Measurements from ENCODE around the gene MME.

Gene MME

DNA sequence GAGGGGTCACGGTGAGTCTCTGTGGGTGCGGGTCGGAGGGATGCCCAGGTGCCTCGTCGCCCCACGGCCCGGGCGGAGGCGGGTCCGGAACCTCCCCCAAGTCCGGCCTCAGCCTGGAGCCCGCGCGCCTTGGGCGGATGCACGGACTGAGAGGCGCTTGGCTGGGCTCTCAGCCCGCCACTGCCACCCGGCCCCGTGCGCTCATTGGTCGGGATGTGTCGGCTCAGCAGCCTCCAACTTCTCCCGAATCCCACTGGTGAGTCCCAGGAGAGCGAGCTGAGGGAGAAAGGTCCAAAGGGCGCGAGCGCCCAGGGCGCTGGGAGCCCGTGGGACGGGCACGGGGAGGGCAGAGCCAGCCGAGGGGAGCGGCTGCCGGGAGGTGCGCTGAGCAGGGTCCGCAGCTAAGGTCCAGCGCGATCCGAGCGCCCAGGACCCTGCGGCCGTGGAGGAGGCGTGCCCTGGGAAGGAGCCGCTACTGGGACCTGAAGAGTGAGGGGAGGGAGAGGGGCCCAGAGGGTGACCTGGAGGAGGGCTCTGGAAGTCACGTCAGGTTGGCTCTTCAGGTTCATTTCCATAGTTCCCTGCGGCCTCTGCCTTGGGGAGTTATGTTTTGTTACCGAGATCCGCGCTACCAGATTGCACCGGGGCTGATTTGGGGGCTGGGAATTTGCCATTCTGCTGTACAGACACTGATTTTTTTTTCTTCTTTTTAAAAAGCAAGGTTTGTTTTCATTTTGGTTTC lies at the start of gene MME:
Gene MME (plus strand): TSS at position 574 of the 742 bp plus-strand sequence. CDS start 3,849 bp downstream, outside the sequence.
- no peak for DNase-seq

- no peak for DNase-seq
These were observed 48.9 kb upstream of the MME start for GRCh38 chr3:155031186-155031585.

- peak; percentile 49 for DNase-seq
These were observed 47.2 kb upstream of the MME start for GRCh38 chr3:155032918-155033317.

DNA sequence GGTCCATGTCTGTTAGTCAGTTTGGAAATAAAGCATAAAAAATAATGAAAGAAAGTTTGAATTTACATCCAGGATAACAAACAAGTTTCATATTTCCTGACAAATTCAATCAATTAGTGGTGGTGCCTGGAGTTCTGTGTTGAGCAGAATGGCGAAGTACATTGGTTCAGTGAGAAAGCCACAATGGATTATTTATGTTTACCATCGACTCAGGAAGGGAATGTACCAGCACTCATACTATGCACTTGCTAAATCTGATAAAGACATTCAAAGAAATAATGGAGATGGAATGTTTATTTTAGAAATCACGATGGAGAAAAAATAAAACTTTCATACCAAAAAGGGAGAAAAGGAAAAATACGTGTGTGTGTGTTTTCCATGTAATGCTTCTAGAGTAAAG lies 45.3 kb upstream of the MME start:
- no peak for DNase-seq

GRCh38 chr3:155035553-155035952 lies 44.6 kb upstream of the MME start:
- DNase-seq = no peak

- DNase-seq = no peak
These were observed 42.5 kb upstream of the MME start for GRCh38 chr3:155037508-155038202.

DNA sequence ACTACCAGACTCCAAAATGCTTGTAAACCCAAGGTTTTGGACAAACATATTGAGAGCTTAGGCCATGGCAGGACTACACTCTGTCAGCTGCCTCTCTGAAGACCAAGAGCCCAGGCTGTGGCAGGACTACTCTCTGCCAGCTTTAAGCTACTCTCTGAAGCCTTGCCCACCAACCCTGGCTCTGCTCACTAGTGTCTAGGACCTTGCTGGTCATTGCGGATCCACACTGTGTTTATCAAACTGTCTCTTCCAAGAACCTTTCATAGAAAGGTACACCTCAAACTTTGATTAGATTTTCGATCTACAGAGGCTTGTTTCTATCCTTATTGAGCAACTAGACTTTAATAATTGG lies 41.9 kb upstream of the MME start:
- no peak for DNase-seq

DNA sequence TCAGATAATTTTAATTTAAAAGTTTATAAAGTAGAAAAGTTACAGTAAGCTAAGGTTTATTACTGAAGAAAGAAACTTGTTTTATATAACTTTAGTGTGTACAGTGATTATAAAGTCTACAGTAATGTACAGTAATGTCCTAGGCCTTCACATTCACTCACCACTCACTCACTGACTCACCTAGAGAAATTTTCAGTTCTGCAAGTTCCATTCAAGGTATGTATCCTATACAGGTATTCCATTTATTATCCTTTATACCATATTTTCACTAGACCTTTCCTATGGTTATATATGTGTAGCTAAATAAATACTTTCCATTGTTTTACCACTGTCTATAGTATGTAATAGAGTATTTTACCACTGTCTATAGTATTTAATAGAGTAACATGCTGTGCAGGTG lies 33.2 kb upstream of the MME start:
- no peak for DNase-seq

DNA sequence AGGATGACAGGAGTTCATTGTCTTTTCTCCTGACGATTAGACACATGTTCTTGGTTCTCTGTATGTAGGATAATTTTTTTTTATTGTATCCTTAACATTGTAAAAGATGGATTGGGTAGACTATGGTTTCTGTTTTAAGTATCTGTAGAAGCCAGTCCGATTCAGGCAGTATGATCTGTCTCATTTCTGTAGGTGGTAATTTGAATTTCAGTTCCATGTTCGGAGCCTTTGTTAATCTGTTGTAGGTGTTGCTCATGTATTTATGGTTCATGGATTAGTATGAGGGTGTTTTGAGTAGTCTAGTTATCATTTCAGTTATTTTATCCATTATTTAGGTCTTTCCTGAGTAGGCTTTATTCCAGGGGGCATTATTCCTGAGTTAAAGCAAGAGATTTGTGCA lies 32.4 kb upstream of the MME start:
- DNase-seq = no peak

- DNase-seq = no peak
These were observed 30.2 kb upstream of the MME start for GRCh38 chr3:155049959-155050358.

- DNase-seq = no peak
These were observed 27.6 kb upstream of the MME start for GRCh38 chr3:155052470-155052869.

DNA sequence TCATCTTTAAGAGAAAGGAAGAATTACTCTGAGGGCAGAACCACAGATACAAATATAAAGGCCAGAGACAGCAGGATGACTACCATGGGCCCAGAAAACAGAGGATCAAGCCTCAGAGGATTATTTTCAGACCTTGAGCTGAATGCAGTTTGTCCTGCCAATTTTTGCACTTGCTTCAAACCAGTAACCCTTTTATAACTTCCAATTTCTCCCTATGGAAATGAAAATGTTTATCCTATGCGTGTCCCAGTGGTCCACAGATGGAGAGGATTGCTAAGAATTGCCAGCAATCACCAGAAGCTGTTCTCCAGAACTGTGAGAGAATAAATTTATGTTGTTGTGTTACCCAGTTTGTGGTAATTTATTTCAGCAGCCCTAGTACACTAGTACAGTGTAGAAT lies 26.4 kb upstream of the MME start:
- DNase-seq = no peak

- no peak for DNase-seq
These were observed 15.2 kb upstream of the MME start for GRCh38 chr3:155064920-155065319.

GRCh38 chr3:155065537-155065936 lies 14.6 kb upstream of the MME start:
- no peak for DNase-seq

DNA sequence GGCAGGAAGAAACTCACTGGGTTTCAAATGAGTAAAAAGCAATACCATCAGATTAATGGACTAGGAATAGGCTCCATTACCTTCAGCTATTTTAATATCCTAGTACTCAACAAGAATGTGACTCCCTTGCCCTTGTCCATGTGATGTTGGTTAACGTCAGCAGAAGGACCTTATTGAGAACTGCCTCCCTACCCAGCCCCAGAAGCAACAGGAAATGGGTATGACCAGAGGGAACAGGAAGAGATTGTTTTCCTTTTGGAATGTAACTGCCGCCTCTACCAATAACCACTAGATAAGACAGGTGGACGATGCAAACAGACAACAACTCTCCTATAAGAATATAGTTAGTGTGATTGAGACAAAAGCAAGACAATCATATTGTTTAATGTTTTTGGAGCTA lies 10.4 kb upstream of the MME start:
- DNase-seq = no peak

- DNase-seq = no peak
These were observed 9.8 kb upstream of the MME start for GRCh38 chr3:155070316-155070715.

DNA sequence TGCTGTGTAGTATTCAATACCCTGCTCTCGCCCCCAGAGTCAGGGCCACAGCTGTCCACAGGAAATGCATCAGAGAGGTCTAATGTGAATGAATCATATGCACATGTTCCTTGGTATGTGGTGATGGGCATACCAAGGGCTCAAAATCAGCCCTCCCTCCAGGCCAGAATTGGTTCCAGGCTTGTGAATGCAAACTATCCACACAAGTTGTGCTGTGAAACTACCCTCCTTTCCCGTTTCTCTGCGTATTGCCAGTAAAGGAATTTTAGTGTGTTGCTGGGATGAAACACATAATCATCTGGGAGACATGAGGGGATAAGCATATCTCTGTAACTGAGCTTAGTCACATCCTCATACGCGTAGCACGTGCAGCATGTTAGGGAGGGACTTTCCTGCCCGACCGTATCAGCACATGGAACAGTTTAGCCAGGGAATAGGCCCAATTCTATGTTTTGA lies 9.2 kb upstream of the MME start:
- no peak for DNase-seq

DNA sequence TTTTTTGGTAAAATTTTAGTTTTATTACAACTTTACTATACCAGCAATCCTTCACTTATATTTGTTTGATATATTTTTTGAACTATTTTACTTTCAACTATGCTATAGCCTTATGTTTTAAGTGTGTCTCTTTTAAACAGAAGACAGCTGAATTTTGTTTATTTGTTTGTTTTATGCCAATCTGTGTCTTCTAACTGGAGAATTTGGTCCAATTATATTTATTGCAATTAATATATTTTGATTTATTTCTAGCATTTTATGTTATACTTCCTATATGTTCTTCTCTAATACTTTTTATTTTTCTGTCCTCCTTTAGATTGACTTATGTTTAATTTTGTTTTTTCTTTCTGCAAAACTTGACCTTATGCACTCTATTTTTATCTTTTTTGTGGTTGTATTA lies 4.9 kb upstream of the MME start:
- no peak for DNase-seq

- DNase-seq = no peak
These were observed 3.2 kb upstream of the MME start for GRCh38 chr3:155076888-155077287.

- DNase-seq = no peak
These were observed 1.2 kb upstream of the MME start for GRCh38 chr3:155078711-155079467.

DNA sequence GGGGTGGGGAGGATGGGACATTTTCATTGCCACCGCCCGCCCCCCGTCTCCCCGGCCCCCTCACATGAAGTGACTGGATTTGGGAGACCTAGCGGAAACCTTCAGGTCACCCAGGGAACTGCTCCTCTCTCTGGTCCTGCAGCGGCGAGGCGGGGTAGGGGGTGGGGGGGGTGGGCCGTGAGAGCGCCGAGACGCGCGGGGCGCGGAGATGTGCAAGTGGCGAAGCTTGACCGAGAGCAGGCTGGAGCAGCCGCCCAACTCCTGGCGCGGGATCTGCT lies 712 bp upstream of the MME start:
- DNase-seq = no peak

DNA sequence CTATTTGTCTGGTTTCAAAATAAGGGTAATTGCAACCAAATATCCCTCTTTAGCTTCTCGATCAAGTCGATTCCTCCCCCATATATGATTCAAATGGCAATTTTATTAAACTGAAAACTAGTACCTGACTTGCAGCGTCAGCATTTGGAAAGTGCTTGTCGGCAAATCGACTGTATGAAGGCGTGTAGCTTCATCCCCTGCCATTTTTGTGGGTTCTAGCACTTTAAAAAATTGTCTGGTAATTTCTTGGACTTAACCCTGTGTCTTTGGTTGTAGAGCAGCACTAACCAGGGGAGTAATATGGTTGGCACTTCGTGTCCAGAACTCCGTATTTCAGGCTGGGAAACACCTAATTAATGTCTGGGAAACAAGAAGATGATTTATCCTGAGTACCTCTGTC lies 573 bp downstream of the MME start:
- no peak for DNase-seq

- DNase-seq = no peak
These were observed 3.3 kb downstream of the MME start for GRCh38 chr3:155083313-155083905.

DNA sequence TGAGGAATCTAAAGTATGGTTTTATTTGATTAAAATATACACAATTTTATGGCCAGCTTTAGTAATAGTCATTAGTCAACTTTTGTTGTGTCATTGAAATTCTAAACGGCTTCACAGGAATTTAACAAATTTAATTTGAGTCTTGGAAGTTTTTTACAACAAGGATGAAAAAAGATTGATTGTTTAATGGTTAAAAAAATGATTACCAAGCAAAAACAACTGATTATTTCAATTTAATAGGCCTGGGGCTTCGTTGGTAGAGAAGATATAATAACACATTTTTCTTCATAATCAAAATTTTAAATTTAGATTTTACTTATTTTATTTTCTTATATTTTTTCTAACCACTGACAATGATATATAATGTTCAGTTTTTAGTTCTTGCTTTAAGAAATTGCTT lies 4.4 kb downstream of the MME start:
- DNase-seq = no peak

Data from MV-4-11 (cell line).